ENCODE results near the gene KXD1.

KXD1 gene

GRCh38 chr19:18603255-18603957, 45.7 kb downstream of the KXD1 start:
- no peak for DNase-seq

GRCh38 chr19:18603958-18604819, 46.5 kb downstream of the KXD1 start:
- no peak for DNase-seq

GRCh38 chr19:18604820-18605159, 47.1 kb downstream of the KXD1 start:
- DNase-seq = no peak

- no peak for DNase-seq
These were observed 47.5 kb downstream of the KXD1 start for GRCh38 chr19:18605196-18605545.

GRCh38 chr19:18605546-18606280, 48.0 kb downstream of the KXD1 start:
- DNase-seq = no peak

GRCh38 chr19:18606281-18607225, 48.9 kb downstream of the KXD1 start, which contains the start of gene CRLF1:
TSS of gene CRLF1 (minus strand) at chr19:18606799. CDS start at chr19:18606656, 143 bp downstream.
- no peak for DNase-seq

GRCh38 chr19:18607226-18608101, 49.8 kb downstream of the KXD1 start:
- DNase-seq = no peak

GRCh38 chr19:18608102-18608804, 50.6 kb downstream of the KXD1 start:
- DNase-seq = no peak

- no peak for DNase-seq
These were observed 51.4 kb downstream of the KXD1 start for GRCh38 chr19:18608805-18609716.

GRCh38 chr19:18609717-18610051, 52.0 kb downstream of the KXD1 start:
- DNase-seq = no peak

- DNase-seq = no peak
These were observed 52.5 kb downstream of the KXD1 start for GRCh38 chr19:18610245-18610555.

- DNase-seq = no peak
These were observed 53.1 kb downstream of the KXD1 start for GRCh38 chr19:18610556-18611326.

- no peak for DNase-seq
These were observed 53.8 kb downstream of the KXD1 start for GRCh38 chr19:18611327-18612050.

- no peak for DNase-seq
These were observed 54.5 kb downstream of the KXD1 start for GRCh38 chr19:18612051-18612771.

- DNase-seq = no peak
These were observed 55.3 kb downstream of the KXD1 start, which contains the start of gene TMEM59L for GRCh38 chr19:18612772-18613588. TSS of gene TMEM59L (plus strand) at chr19:18612870. CDS start at chr19:18612959, 89 bp downstream.

GRCh38 chr19:18613589-18614234, 56.0 kb downstream of the KXD1 start:
- no peak for DNase-seq
